Smooth muscle cell (in vitro differentiated cells): Measurements from ENCODE around the gene PTBP1. TPM values are rescaled to one million over a fixed set of nuclear protein-coding genes. Genes with fewer than 3 reads are reported as not detected.
"Not testable (repeated sequence)": the region's sequence is repeated elsewhere in the genome, so short reads cannot be mapped to it uniquely, and the experiment has no call there.

Experiments
- DNase-seq: peaks from one replicate; lab custom pipeline; 2025; ENCODE audit not compliant: unreplicated experiment; lab: John Stamatoyannopoulos, UW
- H2AFZ ChIP-seq: fragments of 200-600 bp; sonication (generic); 2 replicates; pipeline ENCODE4 v1.6.0; 2016; ENCODE audit warnings: antibody characterized with exemption, low read depth, mild to moderate bottlenecking
- H3F3A ChIP-seq: fragments of 200-600 bp; sonication (generic); 2 replicates; pipeline ENCODE4 v1.6.0; 2017; ENCODE audit warnings: antibody characterized with exemption, low read depth
- H3K27ac ChIP-seq: fragments of 200-600 bp; sonication (generic); 2 replicates; pipeline ENCODE4 v1.5.1; 2016; ENCODE audit warnings: low read depth, mild to moderate bottlenecking
- H3K27me3 ChIP-seq: fragments of 200-600 bp; sonication (generic); 2 replicates; pipeline ENCODE4 v1.6.1; 2016; ENCODE audit warnings: low read depth, mild to moderate bottlenecking
- H3K36me3 ChIP-seq: fragments of 200-600 bp; sonication (generic); 2 replicates; pipeline ENCODE4 v1.5.1; 2016; ENCODE audit warnings: low read depth
- H3K4me1 ChIP-seq: fragments of 200-600 bp; sonication (generic); 2 replicates; pipeline ENCODE4 v1.5.1; 2016; ENCODE audit warnings: low read depth
- H3K4me2 ChIP-seq: fragments of 200-600 bp; sonication (generic); 2 replicates; pipeline ENCODE4 v1.6.0; 2016; ENCODE audit warnings: mild to moderate bottlenecking
- H3K4me3 ChIP-seq: fragments of 200-600 bp; sonication (generic); 2 replicates; pipeline ENCODE4 v1.5.1; 2016; ENCODE audit warnings: mild to moderate bottlenecking
- H3K79me2 ChIP-seq: fragments of 200-600 bp; sonication (generic); 2 replicates; pipeline ENCODE4 v1.6.0; 2016; ENCODE audit warnings: low read depth, mild to moderate bottlenecking
- H3K9ac ChIP-seq: fragments of 200-600 bp; sonication (generic); 2 replicates; pipeline ENCODE4 v1.6.0; 2016; ENCODE audit warnings: low read depth
- H3K9me3 ChIP-seq: fragments of 200-600 bp; sonication (generic); replicated peaks from 2 replicates; pipeline ENCODE4 v1.5.1; 2016; ENCODE audit warnings: low read depth
- H4K20me1 ChIP-seq: fragments of 200-600 bp; sonication (generic); 2 replicates; pipeline ENCODE4 v1.6.0; 2016; ENCODE audit warnings: low read depth
- CTCF ChIP-seq: fragments of 200-600 bp; sonication (generic); IDR thresholded peaks from 2 replicates; pipeline ENCODE4 v1.5.1; 2017; ENCODE audit warnings: borderline replicate concordance, mild to moderate bottlenecking, antibody characterized with exemption; ENCODE audit not compliant: insufficient read depth, poor library complexity, severe bottlenecking
- WGBS: methylation state at CpG from one replicate; pipeline ENCODE4 v1.1.7; 2016; ENCODE audit warnings: low lambda C conversion rate; 5-methylcytosine and 5-hydroxymethylcytosine counted together
- polyA plus RNA-seq: library from polyadenylated mRNA; unstranded; fragments of >200 nt; fragmentation: Nextera tagmentation; extraction: Ambion mirVana; gene quantifications from 2 replicates; pipeline ENCODE4 v1.2.1, GENCODE V29; 2016
- total RNA-seq: library from RNA; depleted of rRNA; stranded (reverse); fragments of >200 nt; gene quantifications from 2 replicates; pipeline ENCODE4 v1.2.3, GENCODE V29; 2014

PTBP1 gene
- total and polyA plus RNA-seq, 2 experiments from 2014 or later: 167 to 226 TPM

GRCh38 chr19:852136-853013 is 55.1 kb downstream of the PTBP1 start, which contains the start of gene ELANE:
Gene ELANE, plus strand, starts transcription at chr19:852303. Its CDS starts 26 bp downstream, at chr19:852329.
- TF ChIP-seq CTCF: no peak
- no peaks in the 10 kb centered on the region for H3K9me3 ChIP-seq
- no peak within 1 kb of the TSS for H3K9ac ChIP-seq
- H2AFZ ChIP-seq: no peak within 1 kb of the TSS
- no peaks in the 10 kb centered on the region for H4K20me1 ChIP-seq
- H3K27ac ChIP-seq: no peak within 1 kb of the TSS
- no peaks in the 10 kb centered on the region for H3K79me2 ChIP-seq
- no peaks in the 10 kb centered on the region for H3K4me1 ChIP-seq
- no peaks in the 10 kb centered on the region for H3K36me3 ChIP-seq
- no peaks in the 10 kb centered on the region for H3K27me3 ChIP-seq
- no peak within 1 kb of the TSS for H3K4me3 ChIP-seq
- WGBS: 94% methylated on average over 50 of the region's 55 CpGs
- H3K4me2 ChIP-seq: no peak within 1 kb of the TSS
- H3F3A ChIP-seq: peaks cover 8% of the 10 kb centered on the region
- no peak for DNase-seq

- Histone ChIP-seq H3K27ac (no peak overlapping the region), H3K36me3 (no peaks in the 10 kb centered on the region), H4K20me1 (no peaks in the 10 kb centered on the region), H3K9ac (no peak overlapping the region), H3K4me2 (no peak overlapping the region), H3K9me3 (no peaks in the 10 kb centered on the region), H3F3A (peaks cover 8% of the 10 kb centered on the region), H3K4me3 (no peak overlapping the region), H3K27me3 (no peaks in the 10 kb centered on the region), H3K79me2 (no peaks in the 10 kb centered on the region), H3K4me1 (no peaks in the 10 kb centered on the region), H2AFZ (no peak overlapping the region)
- no peak for DNase-seq
- WGBS: 95% methylated on average over 24 of the region's 67 CpGs
- no peak for TF ChIP-seq CTCF
Measured at GRCh38 chr19:853014-853585, 55.8 kb downstream of the PTBP1 start.

GRCh38 chr19:853614-854220 is 56.5 kb downstream of the PTBP1 start:
- H3K79me2 ChIP-seq, H3K4me1 ChIP-seq, H2AFZ ChIP-seq, H4K20me1 ChIP-seq, H3K36me3 ChIP-seq, H3K9ac ChIP-seq, H3F3A ChIP-seq, H3K4me3 ChIP-seq, H3K9me3 ChIP-seq, DNase-seq, H3K27me3 ChIP-seq, H3K27ac ChIP-seq, H3K4me2 ChIP-seq: not testable (repeated sequence)
- WGBS: 94% methylated on average over 12 of the region's 17 CpGs

- DNase-seq: no peak
- H3K4me2 ChIP-seq: no peak overlapping the region
- no peak overlapping the region for H3K27ac ChIP-seq
- no peaks in the 10 kb centered on the region for H3K36me3 ChIP-seq
- H4K20me1 ChIP-seq: no peaks in the 10 kb centered on the region
- TF ChIP-seq CTCF: no peak
- no peak overlapping the region for H3K9ac ChIP-seq
- peaks cover 8% of the 10 kb centered on the region for H3F3A ChIP-seq
- no peaks in the 10 kb centered on the region for H3K79me2 ChIP-seq
- H3K4me1 ChIP-seq: no peaks in the 10 kb centered on the region
- H3K27me3 ChIP-seq: no peaks in the 10 kb centered on the region
- H3K4me3 ChIP-seq: no peak overlapping the region
- no peak overlapping the region for H2AFZ ChIP-seq
- WGBS: 86% methylated on average over 6 of the region's 6 CpGs
- H3K9me3 ChIP-seq: no peaks in the 10 kb centered on the region
Measured at GRCh38 chr19:854549-854948, 57.3 kb downstream of the PTBP1 start.
